CD4-positive, alpha-beta T cell treated with Interleukin-1 beta for 1 hour (primary cell): ENCODE measurements around the gene USP16.
"Not testable (repeated sequence)": the region's sequence is repeated elsewhere in the genome, so short reads cannot be mapped to it uniquely, and the experiment has no call there.

Source experiments
- DNase-seq, 2 donors: peaks; one replicate each; pipeline ENCODE4 v3.0.0-alpha.2; 2020 to 2022

Gene USP16

DNA sequence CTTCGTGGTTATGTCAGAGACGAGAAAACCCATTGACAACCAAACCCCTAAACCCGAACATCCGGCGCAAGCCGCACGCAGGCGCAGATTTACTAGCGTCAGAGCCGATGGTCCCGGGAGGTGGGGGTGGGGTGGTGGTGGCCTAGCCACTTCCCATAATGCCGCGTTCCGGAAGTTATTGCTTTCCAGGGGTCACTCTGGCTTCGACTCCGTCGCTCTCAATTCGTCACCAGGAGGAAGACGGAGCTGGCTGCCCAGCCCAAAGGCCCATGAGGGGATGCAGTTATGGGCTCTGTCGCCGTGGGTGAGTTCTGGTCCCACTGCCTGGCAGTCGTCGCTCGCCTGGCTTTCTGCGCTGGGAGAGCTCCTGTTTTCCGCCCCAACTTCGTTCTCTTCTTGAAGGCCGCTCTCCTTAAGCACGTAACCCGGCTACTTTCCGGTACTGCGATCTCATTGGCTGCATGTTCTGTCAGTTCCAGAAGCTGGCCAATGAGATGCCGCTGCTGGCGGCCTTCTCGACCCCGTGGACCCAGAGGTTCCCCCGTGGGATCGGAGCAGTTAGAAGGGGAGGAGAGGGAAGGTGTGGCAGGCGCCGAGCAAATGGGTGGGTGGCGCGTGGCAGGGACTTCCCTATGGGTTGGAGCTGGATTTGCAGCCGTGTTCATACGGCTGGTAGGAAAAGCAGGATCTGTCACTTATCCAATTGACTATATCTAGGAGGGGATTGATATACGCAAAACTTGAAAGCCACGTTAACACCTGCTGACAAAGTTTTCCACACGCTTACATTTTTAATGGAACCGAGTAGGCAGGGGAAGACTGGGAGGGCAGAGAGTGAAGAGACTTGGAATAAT is at the start of gene USP16:
Gene USP16, plus strand, starts transcription at position 195 of the 854 bp plus-strand sequence. CDS start 3,246 bp downstream, outside the sequence.
- DNase-seq: peak; percentile 95 to 97

DNA sequence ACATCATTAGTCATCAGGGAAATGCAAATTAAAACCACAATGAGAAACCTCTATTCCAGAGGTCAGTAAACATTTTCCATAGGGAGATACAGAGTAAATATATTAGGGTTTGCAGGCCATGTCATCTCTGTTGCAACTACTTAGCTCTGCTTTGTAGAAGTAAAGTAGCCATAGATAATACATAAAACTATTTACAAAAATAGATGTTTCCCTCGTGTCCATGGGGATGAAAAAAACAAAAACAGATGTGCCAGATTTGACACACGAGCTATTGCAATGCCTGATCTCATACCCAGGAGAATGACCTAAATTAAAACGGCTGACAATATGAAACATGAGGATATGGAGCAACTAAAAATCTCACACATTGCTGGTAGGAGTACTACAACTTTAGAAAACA is 49.1 kb upstream of the USP16 start:
- DNase-seq: no peak

DNA sequence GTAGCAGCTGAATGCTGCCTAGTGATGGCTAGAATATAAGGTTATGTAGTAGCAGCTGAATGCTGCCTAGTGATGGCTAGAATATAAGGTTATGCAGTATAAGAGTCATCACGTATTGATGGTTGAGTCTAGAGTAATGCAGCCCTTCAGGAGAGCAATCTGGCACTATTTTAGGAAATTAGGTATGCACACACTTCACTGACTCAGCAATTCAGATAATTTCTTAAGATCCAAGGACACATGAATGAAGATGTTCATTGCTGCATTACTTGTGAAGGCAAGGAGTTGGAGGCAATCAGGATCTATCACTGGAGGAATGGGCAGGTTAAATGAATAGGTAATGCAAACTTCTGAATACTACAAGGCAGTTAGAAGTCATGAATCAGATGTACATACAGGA is 45.4 kb upstream of the USP16 start:
- DNase-seq: no peak

DNA sequence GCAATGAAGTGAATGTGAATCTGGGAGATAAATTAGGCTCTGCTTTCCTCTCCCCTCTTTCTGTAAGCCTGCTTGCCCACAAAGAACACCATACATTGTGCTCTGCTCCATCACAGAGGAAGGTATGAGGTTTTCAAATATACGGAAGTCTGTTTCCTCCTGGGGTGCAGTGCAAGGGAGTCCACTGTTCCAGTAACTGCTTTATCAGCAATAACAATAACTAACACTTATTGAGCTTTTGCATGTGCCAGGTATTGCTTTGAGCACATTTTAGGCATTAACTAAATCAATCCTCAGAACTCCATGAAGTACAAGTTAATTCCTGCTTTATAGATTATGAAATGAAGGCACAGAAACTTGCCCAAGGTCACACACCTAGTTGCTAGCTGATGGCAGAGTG is 41.8 kb upstream of the USP16 start:
- DNase-seq: no peak

DNA sequence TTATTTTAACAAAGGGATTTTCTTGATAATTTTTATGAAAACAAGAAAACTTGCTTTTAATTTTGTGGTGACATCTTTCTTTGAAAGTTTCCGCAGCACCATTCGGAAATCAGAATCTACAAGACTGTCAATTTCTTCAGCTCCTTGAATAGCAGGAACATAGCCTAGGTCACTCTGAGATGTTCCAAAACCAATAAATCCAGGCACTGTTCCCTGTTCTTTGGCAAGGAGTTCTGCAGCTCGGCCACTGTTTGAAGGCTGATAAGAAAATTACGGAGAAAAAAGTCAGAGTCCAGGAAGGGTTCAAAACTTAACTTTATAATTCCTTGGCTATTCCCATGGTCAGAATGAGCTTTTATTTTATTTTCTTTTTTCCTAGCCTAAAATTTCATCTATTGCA is 37.8 kb upstream of the USP16 start:
- no peak for DNase-seq

DNA sequence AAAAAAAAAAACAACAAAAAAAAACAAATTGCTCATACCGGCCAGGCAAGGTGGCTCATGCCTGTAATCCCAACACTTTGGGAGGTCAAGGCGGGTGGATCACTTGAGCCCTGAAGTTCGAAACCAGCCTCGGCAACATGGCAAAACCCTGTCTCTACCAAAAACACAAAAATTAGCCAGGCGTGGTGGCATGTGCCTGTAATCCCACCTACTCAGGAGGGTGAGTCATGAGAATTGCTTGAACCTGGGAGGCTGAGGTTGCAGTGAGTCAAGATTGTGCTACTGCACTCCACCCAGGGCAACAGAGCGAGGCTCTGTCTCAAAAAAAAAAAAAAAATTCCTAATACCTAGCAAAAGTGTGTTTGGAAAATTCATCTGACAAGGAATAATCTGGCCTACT is 36.3 kb upstream of the USP16 start:
- DNase-seq: not testable (repeated sequence)

DNA sequence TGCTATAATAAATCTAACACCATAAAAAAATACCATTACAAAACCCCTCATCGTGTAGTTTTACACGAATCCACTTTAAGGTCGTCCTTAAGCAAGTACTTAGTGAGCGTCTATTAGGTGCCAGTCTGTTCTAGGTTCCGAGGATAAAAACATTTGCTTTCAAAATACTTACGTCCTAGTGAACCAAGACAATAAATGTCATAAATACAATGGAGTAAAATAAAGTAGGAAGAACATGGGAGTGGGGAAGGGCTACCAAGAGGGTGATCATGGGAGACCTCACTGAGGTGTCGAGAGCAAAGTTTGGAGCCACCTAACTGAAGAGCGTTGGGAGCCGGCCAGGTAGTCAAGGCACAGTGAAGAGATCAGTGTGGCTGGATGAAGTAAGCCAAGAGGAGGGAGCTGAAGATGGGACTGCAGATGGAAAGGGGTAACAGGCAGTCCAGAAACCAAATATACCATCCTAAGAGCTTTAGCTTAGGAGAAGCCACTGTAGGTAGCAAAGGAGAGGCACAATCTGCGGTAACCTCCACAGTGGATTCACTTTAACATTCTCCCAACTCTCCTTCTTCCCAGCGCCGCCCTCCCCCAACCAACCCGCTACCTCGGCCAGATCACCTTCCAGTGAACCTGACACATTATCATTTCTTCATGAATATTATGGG is 32.5 kb upstream of the USP16 start:
- DNase-seq: no peak

DNA sequence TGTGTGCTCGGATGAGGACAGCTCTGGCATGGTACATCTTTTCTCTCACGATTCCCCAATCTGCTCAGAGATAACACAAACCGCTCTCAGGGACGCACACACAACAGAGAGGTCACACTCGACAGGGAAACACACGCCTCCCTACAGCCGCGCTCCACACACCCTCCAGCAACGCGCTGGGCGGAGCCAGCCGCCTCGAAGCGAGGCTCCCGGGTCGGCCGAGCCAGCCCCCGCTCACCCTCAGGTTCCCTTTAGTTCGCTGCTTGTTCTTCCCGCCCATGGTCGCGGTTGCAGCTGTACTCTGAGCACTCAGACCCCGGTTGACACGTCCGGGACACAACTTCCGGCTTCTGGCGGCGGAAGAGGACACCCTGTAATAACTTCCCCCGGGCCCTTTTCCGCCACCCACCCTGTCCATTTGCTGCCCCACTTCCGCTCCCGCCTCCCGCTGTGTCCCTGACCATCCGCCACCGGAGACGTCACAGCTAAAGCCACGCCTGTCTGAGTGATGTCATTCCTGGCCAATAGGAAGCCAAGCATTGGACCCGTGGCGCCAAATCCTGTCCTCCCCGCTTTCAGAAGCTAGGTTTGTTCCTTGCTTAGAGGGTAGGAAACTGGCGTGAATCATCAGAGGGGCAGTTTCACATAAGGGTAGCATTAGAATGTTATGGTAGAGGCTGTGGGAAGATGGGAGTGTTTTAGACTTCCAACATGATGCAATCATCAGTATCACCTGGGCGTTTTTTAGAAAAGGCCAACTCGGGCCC is 31.8 kb upstream of the USP16 start, which contains the start of gene LTN1:
Gene LTN1, minus strand, starts transcription at position 352 of the 767 bp plus-strand sequence. Its CDS starts 72 bp downstream, at position 280.
- peak; percentile 99 for DNase-seq

DNA sequence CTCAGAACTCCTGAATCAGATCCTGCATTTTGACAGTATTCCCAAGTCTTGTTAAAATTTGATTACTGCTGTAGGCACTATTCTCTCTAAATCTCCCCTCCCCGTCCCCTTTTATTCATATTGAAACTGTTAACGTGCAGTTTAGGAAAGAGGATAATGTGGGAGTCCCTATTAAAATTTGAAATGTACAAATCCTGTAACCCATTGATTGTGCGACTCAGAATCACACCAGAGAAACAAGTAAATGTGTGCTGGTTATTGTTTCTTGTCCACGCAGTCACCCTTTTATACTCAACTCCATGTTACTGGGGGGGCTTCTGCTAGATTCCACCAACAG is 31.2 kb upstream of the USP16 start:
- no peak for DNase-seq

DNA sequence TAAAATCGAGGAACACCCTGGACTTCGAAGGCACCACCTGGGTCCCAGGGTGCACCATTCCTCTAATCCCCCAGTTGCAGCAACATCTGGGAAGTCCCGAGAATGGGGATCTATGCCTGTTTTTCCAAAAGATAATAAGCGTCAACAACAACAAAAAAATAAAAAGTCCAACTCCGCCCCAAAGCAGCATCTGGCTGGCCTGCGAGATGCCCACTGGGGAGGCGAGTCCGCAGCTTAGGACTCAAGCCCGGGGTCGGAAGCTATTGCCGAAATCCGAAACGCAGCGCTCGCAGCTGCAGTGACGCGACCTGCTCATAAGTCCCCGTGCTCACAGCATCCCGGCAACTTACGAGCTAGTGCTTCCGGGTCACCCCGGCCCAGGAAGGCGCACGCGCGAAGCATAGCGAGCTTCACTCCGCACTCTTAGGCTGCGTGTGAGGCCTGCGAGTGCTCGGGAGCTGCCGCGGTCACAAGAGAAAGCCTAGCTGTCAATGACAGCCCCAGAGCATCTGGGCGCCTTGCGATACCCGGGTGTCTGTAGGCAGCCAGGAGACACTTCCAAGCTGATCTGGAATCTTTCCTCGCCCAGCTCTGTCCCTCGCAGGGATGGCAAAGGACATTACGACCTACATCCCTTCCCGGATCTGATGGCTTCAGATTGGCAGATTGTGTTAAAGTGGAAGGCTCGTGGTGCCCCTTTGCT is 21.9 kb upstream of the USP16 start:
- DNase-seq: peak; percentile 96 to 97

DNA sequence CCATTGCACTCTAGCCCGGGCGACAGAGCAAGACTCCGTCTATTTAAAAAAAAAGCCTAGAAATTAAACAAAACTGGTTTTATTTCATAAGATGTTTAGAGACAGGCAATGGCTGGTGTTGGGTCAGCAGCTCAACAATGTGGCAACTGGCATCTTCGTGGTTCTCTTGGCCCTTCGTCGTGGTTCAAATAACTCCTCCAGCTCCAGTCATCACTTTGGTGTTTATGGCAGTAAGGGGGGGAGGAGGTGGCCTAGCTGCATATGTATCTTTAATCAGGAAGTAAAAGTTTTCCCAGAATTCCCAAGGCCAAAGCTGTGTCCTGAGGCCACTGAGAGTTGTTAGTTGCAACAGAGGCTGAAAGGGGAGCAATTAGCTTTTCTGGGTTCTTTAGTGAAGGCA is 18.8 kb upstream of the USP16 start:
- no peak for DNase-seq

DNA sequence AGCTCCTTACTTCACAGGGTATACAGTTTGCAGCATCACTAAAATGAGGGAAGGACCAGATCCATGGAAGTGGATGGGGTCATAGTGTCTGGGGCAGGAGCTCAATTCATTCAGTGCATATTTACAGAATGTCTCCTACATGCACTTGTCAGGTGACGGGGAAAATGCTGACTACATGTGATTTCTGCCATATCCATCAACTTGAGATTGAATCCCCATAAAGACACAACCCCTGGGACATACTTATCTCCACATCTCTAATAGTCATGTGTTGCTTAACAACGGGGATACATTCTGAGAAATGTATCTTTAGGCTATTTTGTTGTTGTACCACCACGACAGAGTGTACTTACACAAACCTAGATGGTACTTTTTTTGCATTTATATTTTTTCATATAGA is 17.3 kb upstream of the USP16 start:
- DNase-seq: no peak

DNA sequence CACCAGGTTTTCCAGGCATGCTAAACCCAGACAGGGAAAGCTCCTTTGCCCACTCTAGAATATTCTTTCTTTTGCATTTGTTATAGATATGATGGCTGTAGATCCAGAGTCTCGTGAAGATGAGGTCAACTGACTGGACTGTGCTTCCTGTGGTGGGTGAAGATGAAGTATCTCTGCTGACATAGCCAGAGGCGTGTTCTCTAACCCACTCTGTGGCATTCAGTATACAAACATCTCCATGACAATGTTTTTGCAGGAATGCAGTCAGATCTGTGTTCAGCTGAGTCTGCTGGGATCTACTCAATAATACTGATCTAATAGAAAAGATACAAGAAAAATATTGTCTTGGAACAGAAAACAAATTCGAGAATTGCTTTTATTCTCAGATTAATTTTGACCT is 16.7 kb upstream of the USP16 start:
- DNase-seq: no peak

DNA sequence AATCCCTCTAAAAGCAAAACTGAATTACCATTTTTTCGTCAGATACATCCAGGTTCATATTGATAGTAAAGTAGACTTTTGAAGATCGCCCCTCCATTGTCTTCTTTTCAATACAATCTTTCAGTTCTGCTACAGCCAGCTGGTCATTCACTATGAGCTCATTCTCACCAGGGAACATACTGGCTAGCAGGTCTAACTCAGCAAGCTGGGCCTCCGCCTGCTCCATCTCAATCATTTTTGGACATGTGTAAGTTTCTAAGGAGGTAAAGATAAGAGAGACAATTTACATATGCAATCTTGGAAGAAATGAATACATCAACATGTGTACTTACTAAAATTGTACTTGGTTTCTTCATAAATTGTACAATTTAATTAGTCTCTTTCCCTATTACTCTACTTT is 16.1 kb upstream of the USP16 start:
- DNase-seq: no peak

DNA sequence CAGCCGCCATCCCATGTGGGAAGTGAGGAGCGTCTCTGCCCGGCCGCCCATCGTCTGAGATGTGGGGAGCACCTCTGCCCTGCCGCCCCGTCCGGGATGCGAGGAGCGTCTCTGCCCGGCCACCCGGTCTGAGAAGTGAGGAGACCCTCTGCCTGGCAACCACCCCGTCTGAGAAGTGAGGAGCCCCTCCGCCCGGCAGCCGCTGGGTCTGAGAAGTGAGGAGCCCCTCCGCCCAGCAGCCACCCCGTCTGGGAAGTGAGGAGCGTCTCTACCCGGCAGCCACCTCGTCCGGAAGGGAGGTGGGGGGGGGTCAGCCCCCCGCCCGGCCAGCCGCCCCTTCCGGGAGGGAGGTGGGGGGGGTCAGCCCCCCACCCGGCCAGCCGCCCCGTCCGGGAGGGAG is 13.2 kb upstream of the USP16 start:
- not testable (repeated sequence) for DNase-seq

DNA sequence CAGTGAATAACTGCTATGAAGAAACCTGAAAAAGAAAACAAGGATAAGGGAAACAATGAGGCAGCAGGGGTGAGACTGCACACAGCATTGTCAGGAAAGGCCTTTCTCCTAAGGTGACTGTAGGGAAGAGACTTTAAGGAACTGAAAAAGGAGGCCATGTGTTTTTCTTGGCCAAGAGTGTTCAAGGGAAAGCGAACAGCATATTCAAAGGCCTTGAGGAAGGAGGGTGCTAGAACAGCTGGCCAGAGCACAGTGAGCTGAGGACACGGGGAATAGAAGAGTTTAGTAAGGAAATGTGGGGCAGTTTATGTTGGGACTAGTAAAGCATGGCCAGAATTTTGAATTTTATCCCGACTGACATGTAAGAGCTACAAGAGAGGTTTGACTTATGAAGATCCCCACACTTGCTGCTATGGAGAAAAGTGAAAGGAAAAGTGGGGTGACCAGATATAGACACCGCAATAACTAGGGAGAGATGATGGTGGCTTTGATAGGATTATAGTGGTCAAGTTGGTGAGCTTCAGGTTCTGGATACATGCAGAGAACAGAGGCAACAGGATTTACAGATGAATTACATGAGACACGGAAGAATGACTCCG is 6.7 kb upstream of the USP16 start:
- DNase-seq: no peak

DNA sequence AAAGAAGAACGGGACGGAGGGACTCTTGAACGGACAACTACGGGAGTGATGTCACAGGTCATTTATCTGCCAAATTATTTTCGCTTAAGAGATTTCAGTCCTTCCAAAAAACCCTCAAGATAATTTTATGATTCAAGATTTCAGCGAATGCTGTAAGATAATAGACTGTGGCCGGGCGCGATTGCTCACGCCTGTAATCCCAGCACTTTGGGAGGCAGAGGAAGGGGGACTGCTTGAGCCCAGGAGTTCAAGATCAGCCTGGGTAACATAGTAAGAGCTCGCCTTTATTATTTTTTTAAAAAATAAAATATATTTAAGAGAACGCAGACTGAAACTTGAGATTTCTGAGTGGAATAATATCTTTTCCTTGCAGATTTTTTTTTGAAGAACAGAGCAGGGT is 5.9 kb upstream of the USP16 start:
- DNase-seq: no peak

DNA sequence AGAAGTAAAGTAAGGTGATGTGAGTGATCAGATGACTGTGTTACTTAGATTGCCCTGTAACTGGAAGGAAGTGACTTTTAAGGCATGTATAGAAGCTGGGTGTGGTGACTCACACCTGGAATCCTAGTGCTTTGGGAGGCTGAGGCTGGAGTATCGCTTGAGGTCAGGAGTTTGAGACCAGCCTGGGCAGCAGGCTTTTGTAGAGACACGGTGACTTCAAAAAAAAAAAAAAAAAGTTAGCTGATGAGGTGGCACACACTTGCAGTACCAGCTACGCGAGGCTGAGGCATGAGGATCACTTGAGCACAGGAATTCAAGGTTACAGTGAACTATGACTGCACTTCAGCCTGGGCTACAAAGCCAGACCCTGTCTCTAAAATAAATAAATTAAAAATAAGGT is 2.3 kb upstream of the USP16 start:
- peak; percentile 35 to 40 for DNase-seq

DNA sequence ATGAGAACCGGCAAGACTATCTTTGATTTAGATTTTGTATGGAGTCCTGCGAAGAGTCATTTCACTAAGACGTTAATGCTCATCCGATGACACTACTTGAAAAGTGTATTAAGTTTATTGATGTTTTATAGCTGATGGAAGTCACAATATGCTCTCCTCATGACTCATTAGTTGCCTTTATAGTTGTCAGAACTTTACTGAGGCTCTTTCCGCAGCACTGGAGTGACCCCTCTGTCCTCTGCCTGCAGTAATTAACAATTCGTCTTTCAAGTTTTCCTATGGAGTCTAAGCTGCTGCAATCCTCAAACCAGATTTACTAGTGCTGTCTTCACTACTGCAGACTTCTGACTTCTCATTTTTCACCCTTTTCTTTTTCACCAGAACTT is 853 bp downstream of the USP16 start:
- DNase-seq: peak in 1 of 2 donors; percentile 23

DNA sequence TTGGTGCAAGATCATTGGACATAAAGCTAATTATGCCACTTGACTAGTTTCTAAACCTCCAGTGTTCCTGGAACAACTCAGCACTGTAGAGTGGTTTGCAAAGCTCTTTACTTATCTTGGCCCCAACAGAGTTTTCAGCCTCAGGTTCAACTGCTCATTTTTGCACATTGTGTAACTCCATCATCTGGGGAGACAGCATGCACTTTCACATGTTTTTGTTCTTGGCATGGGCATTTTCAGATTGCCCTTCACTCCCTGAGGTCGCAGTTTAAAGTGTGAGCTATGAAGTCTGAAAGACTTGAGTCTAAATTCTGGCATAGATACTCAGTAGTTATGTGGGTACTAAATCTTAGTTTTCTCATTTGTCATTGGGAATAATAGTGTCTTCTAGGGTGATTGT is 5.1 kb downstream of the USP16 start:
- DNase-seq: no peak

DNA sequence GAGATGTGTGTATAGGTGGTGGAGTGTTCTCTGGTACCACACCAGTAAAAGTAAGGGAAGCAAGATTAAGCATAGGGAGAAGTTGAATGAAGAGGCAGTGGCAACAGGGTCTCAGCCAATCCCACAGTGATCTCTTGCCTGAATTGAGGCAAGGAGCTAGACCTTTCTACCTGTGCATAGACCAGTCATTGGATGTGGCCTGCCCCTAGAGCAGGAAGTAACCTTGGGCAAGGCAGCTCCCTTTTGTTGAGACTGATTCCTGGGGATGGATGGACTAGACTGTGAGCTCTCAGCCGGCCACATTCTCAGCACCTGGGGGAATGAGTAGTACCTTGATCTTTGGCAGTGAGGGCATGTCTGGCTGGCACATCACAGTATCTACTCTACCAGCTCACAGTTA is 6.4 kb downstream of the USP16 start:
- no peak for DNase-seq

DNA sequence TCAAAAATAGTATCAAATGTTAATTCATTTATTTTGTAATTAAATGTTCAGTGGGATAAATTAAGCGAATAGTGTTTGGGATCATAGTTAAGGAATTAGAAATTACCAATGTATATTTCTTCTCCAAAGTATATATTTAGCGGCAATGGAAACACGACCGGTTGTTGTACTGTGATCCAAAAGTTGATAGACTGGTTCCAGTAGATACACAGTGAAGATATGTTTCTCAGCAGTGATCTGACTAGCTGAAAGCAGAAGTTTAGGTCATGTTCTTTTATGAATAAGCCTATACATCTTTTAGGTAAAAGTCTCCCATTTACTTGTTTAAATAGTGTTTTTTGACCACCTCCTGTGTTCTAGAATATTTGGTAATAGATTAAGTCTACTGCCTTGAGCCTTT is 8.8 kb downstream of the USP16 start:
- no peak for DNase-seq

DNA sequence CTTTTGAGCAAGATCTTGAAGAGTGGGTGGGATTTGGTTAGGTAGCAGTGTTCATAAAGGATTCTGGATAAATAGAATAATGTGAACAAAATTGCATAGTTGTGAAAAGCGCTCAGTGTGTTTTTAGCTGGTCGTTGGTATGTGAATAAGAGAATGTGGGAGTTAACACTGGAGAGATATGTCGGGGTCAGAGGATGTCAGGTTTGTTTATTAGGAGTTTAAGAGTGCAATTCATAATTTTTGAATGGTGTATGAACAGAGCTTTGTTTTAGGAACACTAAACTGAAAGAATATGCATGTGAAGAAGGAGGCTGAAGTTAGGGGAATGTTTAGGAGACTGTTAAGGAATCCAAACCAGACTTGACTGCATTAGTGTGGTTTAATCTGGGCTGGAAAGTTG is 9.4 kb downstream of the USP16 start:
- DNase-seq: no peak
